A549 treated with dexamethasone at 1 μM for 4 hours (cell line): ENCODE measurements around the gene ECSIT. TPM values are rescaled to one million over a fixed set of nuclear protein-coding genes. Genes with fewer than 3 reads are reported as not detected.

Source experiments
- total RNA-seq: library from RNA; stranded (reverse); fragments of 200-300 nt; extraction: Qiagen RNA extraction; gene quantifications from 5 replicates; pipeline ENCODE4 v1.2.3, GENCODE V29; 2022

Gene ECSIT
- total RNA-seq, result 25.7 to 33.5 TPM (median 29.7 TPM) in 5 replicates

DNA sequence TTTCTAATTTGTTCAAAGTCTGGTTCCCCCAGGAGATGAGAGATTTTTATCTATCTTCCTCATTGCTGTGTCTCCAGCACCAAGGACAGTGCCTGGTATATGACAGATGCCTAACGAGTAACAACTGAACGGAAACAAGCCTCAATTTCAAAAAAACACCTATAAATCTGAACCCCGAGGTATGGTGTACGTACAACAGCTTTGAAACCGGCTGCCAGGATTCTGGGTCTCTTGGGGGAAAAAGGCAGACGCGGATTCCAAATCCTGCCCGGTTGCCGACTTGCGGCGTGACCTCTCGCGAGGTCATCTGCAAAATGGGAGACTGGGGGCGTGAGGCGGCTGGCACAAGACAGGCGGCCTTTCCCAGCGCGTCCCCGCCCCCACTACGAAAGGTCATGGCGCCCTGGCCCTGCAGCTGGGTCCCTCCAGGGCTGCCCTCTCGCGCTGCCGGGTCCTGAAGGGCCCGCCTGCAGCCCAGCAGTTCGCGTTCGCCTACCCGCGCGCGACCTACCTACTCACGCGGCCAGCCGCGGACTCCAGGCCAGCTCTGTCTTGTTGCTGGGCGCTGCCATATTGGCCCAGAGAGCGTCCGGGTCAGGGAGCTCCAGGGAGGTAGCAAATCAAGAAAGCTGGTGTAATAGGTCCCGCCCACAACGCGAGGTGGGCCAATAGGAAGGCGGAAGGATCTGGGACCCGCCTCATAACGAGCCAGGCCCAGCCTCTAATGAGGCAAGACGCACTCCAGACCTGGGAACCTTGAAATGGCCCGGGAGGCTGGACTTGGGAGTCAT, at the start of gene ECSIT:
ECSIT (minus strand) TSS at position 584 of the 791 bp plus-strand sequence. CDS start 9,964 bp downstream, outside the sequence.

GRCh38 chr19:11577451-11578257, 48.7 kb upstream of the ECSIT start, which contains the start of gene ACP5:
ACP5 (minus strand) TSS chr19:11577645; CDS start chr19:11577317, 328 bp downstream.

DNA sequence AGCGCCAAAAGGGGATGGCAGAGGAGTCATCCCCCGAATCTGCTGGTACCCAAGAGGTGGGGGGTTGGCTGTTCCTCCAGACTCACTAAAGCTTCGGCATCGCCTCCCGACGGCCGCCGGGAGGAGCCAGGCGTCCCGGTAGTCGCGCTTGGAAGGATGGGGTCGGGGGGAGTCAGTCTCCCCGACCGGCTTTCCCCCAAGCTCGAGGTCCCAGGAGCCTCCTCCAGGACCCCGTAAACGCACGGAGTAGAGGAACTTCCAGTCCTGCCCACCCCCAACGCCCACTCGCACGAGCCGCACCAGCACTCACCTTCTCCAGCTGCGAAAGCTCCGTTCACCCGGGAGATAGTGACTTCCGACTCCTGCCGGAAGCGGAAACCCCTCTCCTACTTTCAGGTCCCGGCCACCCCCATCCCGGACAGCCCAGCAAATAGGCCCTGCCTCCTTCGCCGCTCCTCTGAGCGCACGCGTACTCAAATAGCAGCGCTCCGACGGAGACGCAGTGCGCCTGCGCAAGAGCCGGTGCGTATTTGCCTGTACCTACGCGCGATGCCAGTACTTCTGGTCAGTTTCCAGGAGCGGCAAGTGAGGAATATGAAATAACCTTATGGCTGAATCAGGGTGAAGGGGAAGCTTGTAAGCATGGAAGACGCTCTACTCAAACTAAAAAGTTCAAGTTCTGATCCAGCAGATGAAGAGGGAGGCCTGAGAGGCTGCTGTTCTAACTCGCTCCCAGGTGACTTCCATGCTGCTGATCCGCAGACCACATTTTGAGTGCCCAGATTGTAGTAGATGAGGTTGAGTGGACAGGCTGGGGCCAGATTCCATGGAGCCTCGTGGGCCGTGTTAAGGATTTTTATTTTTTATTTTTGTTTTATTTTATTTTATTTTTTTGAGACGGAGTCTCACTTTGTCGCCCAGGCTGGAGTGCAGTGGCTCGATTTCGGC, 30.2 kb upstream of the ECSIT start, which contains the start of gene ELOF1:
ELOF1 (minus strand) TSS at position 350 of the 948 bp plus-strand sequence. CDS start 4,883 bp downstream, outside the sequence.

DNA sequence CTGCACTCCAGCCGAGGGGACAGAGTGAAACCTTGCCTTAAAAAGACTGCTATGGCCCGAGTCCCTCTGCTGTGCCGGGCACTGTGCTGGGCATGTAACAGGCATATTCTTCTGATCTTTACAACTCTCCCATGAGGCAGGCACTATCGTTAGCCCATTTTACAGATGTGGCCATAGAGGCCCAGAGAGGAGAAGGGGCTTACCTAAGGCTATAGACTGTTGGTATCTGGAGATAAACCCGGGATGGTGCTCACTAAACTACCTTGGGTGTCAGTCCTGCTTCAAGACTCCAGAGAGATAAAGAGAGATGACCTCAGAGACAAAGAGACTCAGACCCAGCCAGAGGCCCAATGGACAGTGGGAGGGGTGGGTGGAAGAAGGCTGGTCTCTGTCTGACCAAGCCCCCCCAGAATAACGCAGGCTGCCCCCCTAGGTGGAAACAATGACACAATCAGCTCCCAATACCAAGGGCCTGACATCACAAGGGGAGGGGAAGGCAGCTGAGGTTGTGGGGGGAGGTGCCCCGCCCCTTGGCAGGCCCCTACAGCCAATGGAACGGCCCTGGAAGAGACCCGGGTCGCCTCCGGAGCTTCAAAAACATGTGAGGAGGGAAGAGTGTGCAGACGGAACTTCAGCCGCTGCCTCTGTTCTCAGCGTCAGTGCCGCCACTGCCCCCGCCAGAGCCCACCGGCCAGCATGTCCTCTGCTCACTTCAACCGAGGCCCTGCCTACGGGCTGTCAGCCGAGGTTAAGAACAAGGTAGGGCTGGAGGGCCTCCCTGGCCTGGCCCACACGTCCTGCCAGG, 9.5 kb upstream of the ECSIT start, which contains the start of gene CNN1:
CNN1 (plus strand) TSS at position 620 of the 805 bp plus-strand sequence; CDS start at position 697, 77 bp downstream.

GRCh38 chr19:11505504-11506100, 23.3 kb downstream of the ECSIT start, which contains the start of gene ZNF653:
ZNF653 (minus strand) TSS chr19:11505839; CDS start chr19:11505786, 53 bp downstream.

DNA sequence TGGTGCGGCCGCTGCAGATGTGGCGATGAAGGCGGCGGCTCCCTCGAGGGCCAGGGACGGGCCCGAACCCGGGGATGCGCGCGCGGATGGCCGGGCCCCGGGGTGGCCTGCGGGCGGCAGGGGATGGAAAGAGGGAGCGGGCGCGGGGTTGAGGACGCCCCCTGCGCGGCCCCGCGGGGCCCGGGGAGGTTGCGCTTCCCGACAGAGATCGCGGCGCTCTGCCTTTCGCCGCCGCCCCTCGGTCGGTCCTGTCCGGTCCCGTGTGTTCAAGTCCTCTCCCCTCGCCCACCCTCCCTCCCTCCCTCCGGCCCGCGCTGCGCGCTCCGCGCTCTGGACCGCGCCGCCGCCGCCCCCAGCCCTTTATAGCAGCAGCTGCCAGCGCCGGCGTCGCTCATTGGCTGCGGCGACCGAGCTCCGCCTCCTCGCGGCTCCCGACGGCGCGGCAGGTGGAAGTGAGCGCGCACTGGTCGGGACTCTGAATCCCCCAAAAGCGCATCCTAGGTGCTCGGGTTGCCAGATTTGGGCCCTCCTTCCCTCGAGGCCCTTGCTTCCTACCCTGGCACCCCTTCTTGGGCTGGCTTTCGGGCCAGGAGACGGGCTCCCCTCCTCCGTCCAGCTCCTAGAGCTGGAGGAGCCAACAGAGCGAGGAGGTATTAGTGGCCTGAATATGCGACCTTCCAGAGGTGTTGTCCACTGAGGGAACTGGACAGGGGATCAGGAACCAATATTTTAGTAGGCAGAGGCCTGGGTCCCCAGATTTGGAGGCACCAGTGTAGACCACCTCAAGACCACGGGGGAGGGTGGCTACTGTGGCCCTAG, 48.0 kb downstream of the ECSIT start, which contains the start of gene ELAVL3:
ELAVL3 (minus strand) TSS at position 332 of the 819 bp plus-strand sequence. CDS start 438 bp downstream, outside the sequence.

Other genes starting within 250 kb of the ECSIT start
- not detected in 5 replicates for gene TSPAN16, start 233.0 kb downstream of the ECSIT start, total RNA-seq
- gene RAB3D, start 189.5 kb downstream of the ECSIT start, total RNA-seq, result 4.3 to 6.0 TPM (median 5.4 TPM) in 5 replicates
- gene TMEM205, start 182.9 kb downstream of the ECSIT start, total RNA-seq, result 95.8 to 123 TPM (median 104 TPM) in 5 replicates
- gene CCDC159, start 182.6 kb downstream of the ECSIT start, total RNA-seq, result 4.0 to 4.7 TPM (median 4.3 TPM) in 5 replicates
- 8.1 to 10.0 TPM (median 9.3 TPM) in 5 replicates for gene PLPPR2, start 173.7 kb downstream of the ECSIT start, total RNA-seq
- gene SWSAP1, start 154.5 kb downstream of the ECSIT start, total RNA-seq, result 1.6 to 2.2 TPM (median 1.8 TPM) in 5 replicates
- gene EPOR, start 144.8 kb downstream of the ECSIT start, total RNA-seq, result 2.9 to 4.3 TPM (median 4.0 TPM) in 5 replicates
- gene RGL3, start 109.8 kb downstream of the ECSIT start, total RNA-seq, result 0.98 to 1.8 TPM (median 1.5 TPM) in 5 replicates
- 0.92 to 1.9 TPM (median 1.4 TPM) in 5 replicates for gene ODAD3, start 94.0 kb downstream of the ECSIT start, total RNA-seq
- 228 to 275 TPM (median 269 TPM) in 5 replicates for gene PRKCSH, start 93.5 kb downstream of the ECSIT start, total RNA-seq
- gene ELAVL3, start 48.1 kb downstream of the ECSIT start, total RNA-seq, result 0.02 to 0.26 TPM (median 0.15 TPM) in 5 replicates
- 2.4 to 5.6 TPM (median 4.3 TPM) in 5 replicates for gene ZNF653, start 23.3 kb downstream of the ECSIT start, total RNA-seq
- gene CNN1, start 9.7 kb upstream of the ECSIT start, total RNA-seq, result 0.26 to 0.66 TPM (median 0.45 TPM) in 5 replicates
- 97.7 to 116 TPM (median 103 TPM) in 5 replicates for gene ELOF1, start 30.1 kb upstream of the ECSIT start, total RNA-seq
- 0.11 to 0.41 TPM (median 0.25 TPM) in 5 replicates for gene ACP5, start 48.5 kb upstream of the ECSIT start, total RNA-seq
- 2.7 to 4.0 TPM (median 3.5 TPM) in 5 replicates for gene ZNF627, start 68.3 kb upstream of the ECSIT start, total RNA-seq
- gene ZNF823, start 209.8 kb upstream of the ECSIT start, total RNA-seq, result 2.1 to 3.2 TPM (median 2.4 TPM) in 5 replicates
- 0.01 TPM in 1 of 5 replicates, not detected in the others for gene ZNF441, start 237.9 kb upstream of the ECSIT start, total RNA-seq